ENCODE data around the gene PHRF1. TPM values are rescaled to one million over a fixed set of nuclear protein-coding genes. Genes with fewer than 3 reads are reported as not detected.

The PHRF1 gene
- total RNA-seq, 1 experiment from 2014 or later, result 42.3 TPM

DNA sequence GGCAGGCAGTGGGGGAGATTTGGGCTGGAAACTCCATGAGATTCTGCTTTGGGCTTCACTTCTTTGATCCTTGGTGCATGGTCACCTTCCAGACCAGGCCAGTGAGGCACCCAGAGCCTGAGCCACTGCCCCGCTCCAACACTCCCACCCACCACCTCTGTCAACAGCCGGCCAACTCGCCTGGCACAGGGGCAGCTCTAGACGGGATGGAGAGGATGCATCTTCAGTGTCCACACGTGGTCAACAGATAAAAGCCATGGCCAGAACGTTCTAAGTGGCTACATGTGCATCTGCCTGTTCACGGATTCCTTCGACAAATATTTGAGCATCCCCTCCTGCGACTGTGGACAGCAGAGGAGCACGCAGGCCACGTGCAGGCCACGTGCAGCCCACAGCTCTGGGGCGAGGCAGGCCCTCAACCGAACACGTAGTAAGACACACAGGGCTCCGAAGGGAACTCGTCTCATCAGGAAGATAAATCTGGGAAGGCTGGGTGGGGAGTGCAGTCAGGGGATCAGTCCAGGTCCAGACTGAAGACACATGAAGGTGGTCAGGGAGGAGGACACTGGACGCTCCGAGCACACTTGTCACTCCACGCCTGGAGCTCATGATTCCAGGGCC lies 37.7 kb upstream of the PHRF1 start:
- peaks cover 7% of the 10 kb centered on the region for H3K4me1 Mint-ChIP-seq (ENCODE audit: low read depth, unreplicated experiment)
- H3K27ac Mint-ChIP-seq (ENCODE audit: unreplicated experiment), result no peak overlapping the region
- intact Hi-C loops (cut with micrococcal nuclease; ENCODE audit: unreplicated experiment), result no loop called here
- CTCF ChIA-PET, result no interaction called here
- H3K36me3 Mint-ChIP-seq (ENCODE audit: insufficient read depth, unreplicated experiment), result peaks cover 43% of the 10 kb centered on the region
- DNase-seq, result no peak
- BruUV-seq (replicated peaks), result no TSS peak
- H3K4me3 Mint-ChIP-seq (ENCODE audit: low read depth, unreplicated experiment), result no peak overlapping the region
- no peak for TF ChIP-seq CTCF (IDR thresholded peaks at IDR 0.05; ENCODE audit: unreplicated experiment)
- H3K27me3 Mint-ChIP-seq (ENCODE audit: unreplicated experiment), result no peaks in the 10 kb centered on the region
- no peaks in the 10 kb centered on the region for H3K9me3 Mint-ChIP-seq (ENCODE audit: low read depth, unreplicated experiment)

DNA sequence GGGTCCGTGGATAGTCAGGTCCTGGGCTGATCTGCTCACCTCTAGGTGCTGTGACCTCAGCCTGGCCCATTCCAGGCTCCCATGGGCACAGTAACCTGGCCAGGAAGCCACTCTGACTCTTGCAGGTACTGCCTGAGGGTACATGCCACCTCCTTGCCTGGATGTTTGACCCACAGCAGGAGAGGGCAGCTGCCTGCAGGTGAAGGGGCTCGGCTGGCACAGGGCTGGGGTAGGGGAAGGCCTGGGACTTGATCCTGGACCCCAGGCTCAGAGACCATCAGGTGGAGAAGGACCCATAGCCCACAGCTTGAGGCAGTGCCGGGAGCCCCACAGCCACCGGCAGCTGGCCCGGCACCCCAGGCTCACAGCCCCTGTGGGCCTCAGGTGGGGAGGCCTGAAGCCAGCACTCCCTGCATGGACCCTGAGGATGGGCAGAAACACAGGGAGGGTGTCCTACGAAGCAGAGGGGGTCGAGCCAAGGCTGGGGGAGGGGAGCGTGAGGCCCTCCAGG lies 36.2 kb upstream of the PHRF1 start:
- H3K27ac Mint-ChIP-seq (ENCODE audit: unreplicated experiment), result no peak overlapping the region
- peaks cover 28% of the 10 kb centered on the region for H3K36me3 Mint-ChIP-seq (ENCODE audit: insufficient read depth, unreplicated experiment)
- no peak for DNase-seq
- no peak overlapping the region for H3K4me3 Mint-ChIP-seq (ENCODE audit: low read depth, unreplicated experiment)
- CTCF ChIA-PET, result no interaction called here
- intact Hi-C loops (cut with micrococcal nuclease; ENCODE audit: unreplicated experiment), result no loop called here
- H3K27me3 Mint-ChIP-seq (ENCODE audit: unreplicated experiment), result no peaks in the 10 kb centered on the region
- no peaks in the 10 kb centered on the region for H3K9me3 Mint-ChIP-seq (ENCODE audit: low read depth, unreplicated experiment)
- BruUV-seq (replicated peaks), result no TSS peak
- no peak for TF ChIP-seq CTCF (IDR thresholded peaks at IDR 0.05; ENCODE audit: unreplicated experiment)
- H3K4me1 Mint-ChIP-seq (ENCODE audit: low read depth, unreplicated experiment), result peaks cover 7% of the 10 kb centered on the region

GRCh38 chr11:540583-541432 lies 35.5 kb upstream of the PHRF1 start:
- BruUV-seq (replicated peaks), result no TSS peak
- TF ChIP-seq CTCF (IDR thresholded peaks at IDR 0.05; ENCODE audit: unreplicated experiment), result no peak
- Mint-ChIP-seq H3K4me1 (ENCODE audit: low read depth, unreplicated experiment) (peaks cover 7% of the 10 kb centered on the region), H3K9me3 (ENCODE audit: low read depth, unreplicated experiment) (no peaks in the 10 kb centered on the region), H3K27ac (ENCODE audit: unreplicated experiment) (no peak overlapping the region), H3K27me3 (ENCODE audit: unreplicated experiment) (no peaks in the 10 kb centered on the region), H3K36me3 (ENCODE audit: insufficient read depth, unreplicated experiment) (peaks cover 24% of the 10 kb centered on the region), H3K4me3 (ENCODE audit: low read depth, unreplicated experiment) (no peak overlapping the region)
- no peak for DNase-seq
- CTCF ChIA-PET, result no interaction called here
- intact Hi-C loops (cut with micrococcal nuclease; ENCODE audit: unreplicated experiment), result no loop called here

GRCh38 chr11:541433-541885 lies 34.8 kb upstream of the PHRF1 start:
- no peak overlapping the region for H3K4me3 Mint-ChIP-seq (ENCODE audit: low read depth, unreplicated experiment)
- intact Hi-C loops (cut with micrococcal nuclease; ENCODE audit: unreplicated experiment), result no loop called here
- CTCF ChIA-PET, result no interaction called here
- BruUV-seq (replicated peaks), result no TSS peak
- peaks cover 18% of the 10 kb centered on the region for H3K36me3 Mint-ChIP-seq (ENCODE audit: insufficient read depth, unreplicated experiment)
- no peak overlapping the region for H3K27ac Mint-ChIP-seq (ENCODE audit: unreplicated experiment)
- no peaks in the 10 kb centered on the region for H3K27me3 Mint-ChIP-seq (ENCODE audit: unreplicated experiment)
- DNase-seq, result no peak
- H3K9me3 Mint-ChIP-seq (ENCODE audit: low read depth, unreplicated experiment), result no peaks in the 10 kb centered on the region
- peaks cover under 1% of the 10 kb centered on the region for H3K4me1 Mint-ChIP-seq (ENCODE audit: low read depth, unreplicated experiment)
- TF ChIP-seq CTCF (IDR thresholded peaks at IDR 0.05; ENCODE audit: unreplicated experiment), result no peak

Measured in Calu3 (cell line).